Prostate gland (tissue), 2 donors: ENCODE measurements around the gene RLN3. TPM values are rescaled to one million over a fixed set of nuclear protein-coding genes. Genes with fewer than 3 reads are reported as not detected.

Source experiments
- DNase-seq: peaks from one replicate; pipeline ENCODE4 v3.0.0-alpha.2; 2019; ENCODE audit warnings: low spot score
- H3K27ac ChIP-seq, 2 donors: fragments of 200-600 bp; sonication (generic); 2 replicates each; pipeline ENCODE4 v1.5.1; 2017 to 2019
- H3K27me3 ChIP-seq: fragments of 200-600 bp; sonication (generic); replicated peaks from 2 replicates; pipeline ENCODE4 v1.5.1; 2019; ENCODE audit not compliant: insufficient read depth
- H3K36me3 ChIP-seq, 2 donors: fragments of 200-600 bp; sonication (generic); 1 replicate in 1 of 2; 2 replicates in 1 of 2; pipeline versions ENCODE4 v1.5.1 to v1.8.1; 2017 to 2019
- H3K4me1 ChIP-seq: fragments of 200-600 bp; sonication (generic); replicated peaks from 2 replicates; pipeline ENCODE4 v1.5.1; 2019
- H3K4me3 ChIP-seq, 2 donors: fragments of 200-600 bp; sonication (generic); 2 replicates each; pipeline ENCODE4 v1.5.1; 2017 to 2019
- H3K9me3 ChIP-seq: fragments of 200-600 bp; sonication (generic); 2 replicates; pipeline ENCODE4 v1.5.1; 2017
- CTCF ChIP-seq, 4 experiments: fragments of 200-600 bp in 2 of 4; fragments of 450-650 bp in 2 of 4; sonication (generic) in 2 of 4; IDR thresholded peaks; 1 replicate in 3 of 4; 2 replicates in 1 of 4; pipeline ENCODE4 v1.5.1; 2016 to 2019; ENCODE audit warnings: antibody characterized with exemption in 4 of 4, mild to moderate bottlenecking in 2 of 4, moderate library complexity in 2 of 4
- POLR2A ChIP-seq: fragments of 450-650 bp; IDR thresholded peaks from one replicate; pipeline ENCODE4 v1.6.1; 2016; ENCODE audit warnings: antibody characterized with exemption, mild to moderate bottlenecking
- POLR2AphosphoS5 ChIP-seq: sonication (generic); formaldehyde crosslinking; IDR thresholded peaks from one replicate; pipeline ENCODE4 v1.6.1; 2017; ENCODE audit warnings: antibody characterized with exemption
- WGBS: methylation state at CpG from one replicate; pipeline ENCODE4 v1.1.5; 2018; 5-methylcytosine and 5-hydroxymethylcytosine counted together
- intact Hi-C: fragments of 100-400 bp; cut with DNase I; formaldehyde crosslinking; loops from one replicate; pipeline ENCODE4 v1.14.2; 2022
- total RNA-seq, 2 donors: library from RNA; depleted of rRNA; stranded (reverse); fragments of >200 nt; gene quantifications; one replicate each; pipeline ENCODE4 v1.1.0, GENCODE V29; 2016

The RLN3 gene
- total RNA-seq, 2 donors from 2014 or later, result not detected

GRCh38 chr19:13984186-13984585 is 43.8 kb upstream of the RLN3 start:
- no peaks in the 10 kb centered on the region for H3K36me3 ChIP-seq
- intact Hi-C loops, result no loop called here
- peaks cover 5% of the 10 kb centered on the region for H3K4me1 ChIP-seq
- no peaks in the 10 kb centered on the region for H3K27me3 ChIP-seq
- 76% methylated on average over 15 of the region's 15 CpGs for WGBS
- DNase-seq, result no peak
- H3K27ac ChIP-seq, result no peak overlapping the region
- no peak for TF ChIP-seq POLR2AphosphoS5
- TF ChIP-seq POLR2A, result no peak
- no peak for TF ChIP-seq CTCF (IDR thresholded peaks at IDR 0.05)
- no peaks in the 10 kb centered on the region for H3K9me3 ChIP-seq
- no peak overlapping the region for H3K4me3 ChIP-seq

GRCh38 chr19:13984875-13985741 is 42.8 kb upstream of the RLN3 start:
- intact Hi-C loops, result no loop called here
- H3K36me3 ChIP-seq, result no peaks in the 10 kb centered on the region
- TF ChIP-seq POLR2AphosphoS5 (no peak), POLR2A (no peak), CTCF (IDR thresholded peaks at IDR 0.05) (no peak)
- H3K27me3 ChIP-seq, result no peaks in the 10 kb centered on the region
- WGBS, result 91% methylated on average over 25 of the region's 25 CpGs
- DNase-seq, result no peak
- no peaks in the 10 kb centered on the region for H3K9me3 ChIP-seq
- H3K27ac ChIP-seq, result no peak overlapping the region
- H3K4me1 ChIP-seq, result no peaks in the 10 kb centered on the region
- H3K4me3 ChIP-seq, result no peak overlapping the region

- H3K4me3 ChIP-seq, result no peak overlapping the region
- no peaks in the 10 kb centered on the region for H3K9me3 ChIP-seq
- no peak for DNase-seq
- H3K36me3 ChIP-seq, result no peaks in the 10 kb centered on the region
- TF ChIP-seq CTCF (IDR thresholded peaks at IDR 0.05) (no peak), POLR2A (no peak), POLR2AphosphoS5 (no peak)
- H3K27me3 ChIP-seq, result no peaks in the 10 kb centered on the region
- no peaks in the 10 kb centered on the region for H3K4me1 ChIP-seq
- WGBS, result 74% methylated on average over 10 of the region's 10 CpGs
- peak overlapping the region in 1 of 2 donors; percentile 76 for H3K27ac ChIP-seq
- intact Hi-C loops, result no loop called here
Observed at GRCh38 chr19:13985771-13986347, 42.1 kb upstream of the RLN3 start.

DNA sequence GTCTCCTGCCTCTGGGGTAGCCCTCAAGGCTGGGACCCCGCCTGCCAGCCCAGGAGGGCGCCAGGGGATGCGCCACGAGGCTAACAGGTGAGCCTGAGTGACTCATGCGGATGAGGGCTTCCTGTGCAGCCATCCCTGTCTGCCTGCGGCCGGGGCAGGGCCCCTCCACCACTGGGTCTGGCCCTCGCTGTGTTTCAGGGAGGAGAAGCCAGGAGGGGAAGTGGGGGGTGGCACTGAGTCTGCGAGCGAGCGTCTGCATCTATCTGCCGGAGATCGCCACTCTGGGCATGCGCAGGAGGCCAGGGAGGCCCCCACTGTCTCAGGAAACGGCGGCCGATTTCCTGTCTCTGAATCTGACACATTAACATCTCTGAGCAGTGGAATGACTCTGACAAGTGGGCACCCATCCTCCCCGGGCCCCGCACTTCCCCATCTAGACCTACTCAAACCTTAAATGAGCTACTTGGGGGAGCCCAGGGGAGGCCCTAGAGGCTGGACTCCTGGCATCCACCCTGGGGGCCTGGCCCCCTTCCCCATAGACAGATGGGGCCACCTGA is 41.5 kb upstream of the RLN3 start:
- WGBS, result 50% methylated on average over 18 of the region's 19 CpGs
- Histone ChIP-seq H3K9me3 (no peaks in the 10 kb centered on the region), H3K27me3 (no peaks in the 10 kb centered on the region), H3K36me3 (no peaks in the 10 kb centered on the region), H3K4me3 (no peak overlapping the region), H3K4me1 (no peaks in the 10 kb centered on the region), H3K27ac (peak overlapping the region; percentile 62 to 76)
- intact Hi-C loops, result no loop called here
- DNase-seq, result peak; percentile 42
- no peak for TF ChIP-seq CTCF (IDR thresholded peaks at IDR 0.05)
- TF ChIP-seq POLR2A, result peak; percentile 14
- TF ChIP-seq POLR2AphosphoS5, result peak; percentile 26
